GM10266 (cell line): Measurements from ENCODE around the gene MALRD1.

Source experiments
- DNase-seq: peaks from one replicate; pipeline ENCODE4 v3.0.0; 2012; ENCODE audit errors: extremely low spot score
- CTCF ChIP-seq: IDR thresholded peaks from 2 replicates; pipeline ENCODE4 v1.5.1; 2012; ENCODE audit warnings: mild to moderate bottlenecking, low read depth; ENCODE audit not compliant: control insufficient read depth, insufficient read depth; ENCODE audit errors: missing control alignments

Gene MALRD1

GRCh38 chr10:19688344-19688743 is 639.7 kb downstream of the MALRD1 start:
- TF ChIP-seq CTCF = no peak
- DNase-seq = no peak

GRCh38 chr10:19689231-19689630 is 640.6 kb downstream of the MALRD1 start:
- TF ChIP-seq CTCF = no peak
- no peak for DNase-seq

GRCh38 chr10:19699299-19699698 is 650.7 kb downstream of the MALRD1 start:
- DNase-seq = no peak
- TF ChIP-seq CTCF = no peak

GRCh38 chr10:19701427-19702052 is 652.9 kb downstream of the MALRD1 start:
- DNase-seq = no peak
- TF ChIP-seq CTCF = no peak

GRCh38 chr10:19702215-19702614 is 653.6 kb downstream of the MALRD1 start:
- TF ChIP-seq CTCF = no peak
- no peak for DNase-seq

GRCh38 chr10:19704544-19704943 is 655.9 kb downstream of the MALRD1 start:
- TF ChIP-seq CTCF = no peak
- DNase-seq = no peak

GRCh38 chr10:19705250-19705649 is 656.6 kb downstream of the MALRD1 start:
- TF ChIP-seq CTCF = no peak
- no peak for DNase-seq
